Thoracic aorta (tissue), 2 donors: ENCODE data around the gene WDR37. TPM values are rescaled to one million over a fixed set of nuclear protein-coding genes. Genes with fewer than 3 reads are reported as not detected.
"Not testable (repeated sequence)": the region's sequence is repeated elsewhere in the genome, so short reads cannot be mapped to it uniquely, and the experiment has no call there.

Source experiments
- ATAC-seq: fragments of 150-250 bp; one replicate; pipeline ENCODE4 v1.8.0; 2017; ENCODE audit warnings: low read depth; ENCODE audit not compliant: insufficient number of reproducible peaks, low FRiP score
- DNase-seq: peaks from one replicate; pipeline ENCODE4 v3.0.0-alpha.2; 2020; ENCODE audit warnings: low spot score
- H3K27ac ChIP-seq, 2 donors: fragments of 200-600 bp; sonication (generic); 1 replicate in 1 of 2; 2 replicates in 1 of 2; pipeline ENCODE4 v1.5.1; 2016; ENCODE audit warnings: mild to moderate bottlenecking in 2 of 2, moderate library complexity in 2 of 2
- H3K27me3 ChIP-seq: fragments of 200-600 bp; sonication (generic); replicated peaks from 2 replicates; pipeline ENCODE4 v1.6.0; 2016; ENCODE audit warnings: mild to moderate bottlenecking; ENCODE audit not compliant: insufficient read depth
- H3K36me3 ChIP-seq: fragments of 200-600 bp; sonication (generic); one replicate; pipeline ENCODE4 v1.5.1; 2016
- H3K4me1 ChIP-seq, 2 donors: fragments of 200-600 bp; sonication (generic); 1 replicate in 1 of 2; 2 replicates in 1 of 2; pipeline versions ENCODE4 v1.5.1 to v1.6.0; 2016; ENCODE audit warnings: low read depth in 2 of 2, mild to moderate bottlenecking in 1 of 2; ENCODE audit not compliant: control insufficient read depth in 1 of 2
- H3K4me3 ChIP-seq: fragments of 200-600 bp; sonication (generic); 2 replicates; pipeline ENCODE4 v1.5.1; 2016; ENCODE audit warnings: mild to moderate bottlenecking
- H3K9me3 ChIP-seq: fragments of 200-600 bp; sonication (generic); 2 replicates; pipeline ENCODE4 v1.5.1; 2016
- total RNA-seq, 2 donors: library from RNA; depleted of rRNA; stranded (reverse); fragments of >200 nt; gene quantifications; one replicate each; pipeline versions ENCODE4 v1.1.0 to v1.2.3, GENCODE V29; 2016
- TF ChIP-seq, protein P1 (sequence below): fragments of 200-600 bp; sonication (generic); IDR thresholded peaks from one replicate; pipeline ENCODE4 v1.5.1; 2019; ENCODE audit warnings: antibody characterized with exemption

WDR37 gene
- total RNA-seq, 2 donors from 2014 or later: 18.3 to 24.6 TPM

DNA sequence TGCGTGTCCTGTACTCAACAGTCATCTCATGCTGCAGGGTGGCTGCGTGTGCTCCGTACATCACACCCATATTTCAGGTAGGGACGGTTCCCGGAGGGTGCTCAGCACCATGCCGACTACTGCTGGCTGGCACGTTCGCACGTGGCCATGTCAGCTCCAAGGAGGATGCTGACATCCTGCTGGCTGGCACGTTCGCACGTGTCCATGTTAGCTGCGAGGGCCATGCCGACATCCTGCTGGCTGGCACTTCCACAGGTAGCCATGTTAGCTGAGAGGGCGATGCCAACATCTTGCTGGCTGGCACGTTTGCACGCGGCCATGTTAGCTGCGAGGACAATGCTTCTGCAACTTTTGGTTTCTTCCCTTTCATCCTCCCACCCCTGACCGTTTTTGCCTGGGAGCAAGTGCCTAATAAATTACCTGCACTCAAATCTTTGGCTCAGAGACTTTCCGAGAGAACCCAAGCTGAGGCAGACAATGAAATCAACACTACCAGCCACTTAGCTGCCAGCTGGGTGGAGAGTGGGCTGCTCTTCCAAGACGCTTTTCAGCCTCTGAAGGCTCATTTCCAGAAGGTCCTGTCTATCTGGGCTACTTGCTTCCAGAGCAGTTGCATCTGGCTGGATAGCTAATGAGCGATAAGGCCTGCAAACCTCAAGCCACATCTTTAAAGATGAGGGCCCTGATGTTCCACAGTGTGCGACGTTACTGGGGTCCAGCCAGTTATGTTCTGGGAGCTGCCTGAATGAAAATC is 104.6 kb downstream of the WDR37 start:
- DNase-seq: no peak
- TF ChIP-seq, protein P1, sequence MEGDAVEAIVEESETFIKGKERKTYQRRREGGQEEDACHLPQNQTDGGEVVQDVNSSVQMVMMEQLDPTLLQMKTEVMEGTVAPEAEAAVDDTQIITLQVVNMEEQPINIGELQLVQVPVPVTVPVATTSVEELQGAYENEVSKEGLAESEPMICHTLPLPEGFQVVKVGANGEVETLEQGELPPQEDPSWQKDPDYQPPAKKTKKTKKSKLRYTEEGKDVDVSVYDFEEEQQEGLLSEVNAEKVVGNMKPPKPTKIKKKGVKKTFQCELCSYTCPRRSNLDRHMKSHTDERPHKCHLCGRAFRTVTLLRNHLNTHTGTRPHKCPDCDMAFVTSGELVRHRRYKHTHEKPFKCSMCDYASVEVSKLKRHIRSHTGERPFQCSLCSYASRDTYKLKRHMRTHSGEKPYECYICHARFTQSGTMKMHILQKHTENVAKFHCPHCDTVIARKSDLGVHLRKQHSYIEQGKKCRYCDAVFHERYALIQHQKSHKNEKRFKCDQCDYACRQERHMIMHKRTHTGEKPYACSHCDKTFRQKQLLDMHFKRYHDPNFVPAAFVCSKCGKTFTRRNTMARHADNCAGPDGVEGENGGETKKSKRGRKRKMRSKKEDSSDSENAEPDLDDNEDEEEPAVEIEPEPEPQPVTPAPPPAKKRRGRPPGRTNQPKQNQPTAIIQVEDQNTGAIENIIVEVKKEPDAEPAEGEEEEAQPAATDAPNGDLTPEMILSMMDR: no peak
- no peaks in the 10 kb centered on the region for H3K27me3 ChIP-seq
- no peak overlapping the region for H3K27ac ChIP-seq
- H3K36me3 ChIP-seq: no peaks in the 10 kb centered on the region
- H3K9me3 ChIP-seq: no peaks in the 10 kb centered on the region
- no peak for ATAC-seq
- no peaks in the 10 kb centered on the region for H3K4me1 ChIP-seq
- no peak overlapping the region for H3K4me3 ChIP-seq

GRCh38 chr10:1161315-1161673 is 105.1 kb downstream of the WDR37 start:
- H3K27me3 ChIP-seq, H3K9me3 ChIP-seq, DNase-seq, H3K4me3 ChIP-seq, H3K4me1 ChIP-seq, H3K36me3 ChIP-seq, H3K27ac ChIP-seq, ATAC-seq: not testable (repeated sequence)

GRCh38 chr10:1162481-1163203 is 106.5 kb downstream of the WDR37 start:
- no peak for DNase-seq
- Histone ChIP-seq H3K27me3 (no peaks in the 10 kb centered on the region), H3K27ac (no peak overlapping the region), H3K4me3 (no peak overlapping the region), H3K36me3 (no peaks in the 10 kb centered on the region), H3K9me3 (no peaks in the 10 kb centered on the region), H3K4me1 (no peaks in the 10 kb centered on the region)
- ATAC-seq: no peak
- TF ChIP-seq, protein P1: no peak

GRCh38 chr10:1163204-1163660 is 107.0 kb downstream of the WDR37 start:
- TF ChIP-seq, protein P1: no peak
- Histone ChIP-seq H3K27me3 (no peaks in the 10 kb centered on the region), H3K36me3 (no peaks in the 10 kb centered on the region), H3K4me3 (no peak overlapping the region), H3K9me3 (no peaks in the 10 kb centered on the region), H3K4me1 (no peaks in the 10 kb centered on the region), H3K27ac (no peak overlapping the region)
- DNase-seq (no peak), ATAC-seq (no peak)

- Histone ChIP-seq H3K36me3 (no peaks in the 10 kb centered on the region), H3K9me3 (no peaks in the 10 kb centered on the region), H3K4me1 (no peaks in the 10 kb centered on the region), H3K4me3 (no peak overlapping the region), H3K27me3 (no peaks in the 10 kb centered on the region), H3K27ac (no peak overlapping the region)
- ATAC-seq: no peak
- no peak for DNase-seq
- TF ChIP-seq, protein P1: no peak
Measured at GRCh38 chr10:1163831-1164230, 107.6 kb downstream of the WDR37 start.
